Body of pancreas (tissue), 4 donors: Measurements from ENCODE around the gene TACR1.

Source experiments
- POLR2A ChIP-seq, 3 donors: fragments of 450-650 bp; IDR thresholded peaks; one replicate each; pipeline ENCODE4 v1.6.1; 2016; ENCODE audit warnings: antibody characterized with exemption in 3 of 3, mild to moderate bottlenecking in 2 of 3
- TF ChIP-seq, protein P1 (sequence below), 7 experiments: fragments of 450-650 bp in 4 of 7; fragments of 200-600 bp in 3 of 7; sonication (generic) in 3 of 7; IDR thresholded peaks; one replicate each; pipeline ENCODE4 v1.5.1; 2016 to 2019; ENCODE audit warnings: antibody characterized with exemption in 7 of 7

DNA sequence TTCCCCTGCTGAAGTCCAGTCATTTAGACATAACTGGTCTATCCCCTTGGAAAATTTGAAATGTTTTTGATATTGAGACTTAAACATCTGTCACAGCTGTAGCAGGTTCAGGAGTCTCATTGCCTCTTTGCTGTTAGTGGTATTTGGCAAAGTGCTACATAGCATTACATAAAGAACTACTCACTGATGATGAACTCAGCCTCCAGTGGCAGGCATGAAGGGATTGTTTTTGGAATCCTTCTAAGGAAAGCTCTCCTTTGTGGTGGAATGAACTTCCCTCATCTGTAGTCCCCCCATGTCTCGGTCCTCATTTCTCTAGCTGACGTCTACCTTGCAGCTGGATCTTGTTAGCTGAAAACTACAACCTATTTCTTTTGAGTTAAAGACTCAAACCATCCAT is 111.6 kb downstream of the TACR1 start:
- TF ChIP-seq, protein P1, sequence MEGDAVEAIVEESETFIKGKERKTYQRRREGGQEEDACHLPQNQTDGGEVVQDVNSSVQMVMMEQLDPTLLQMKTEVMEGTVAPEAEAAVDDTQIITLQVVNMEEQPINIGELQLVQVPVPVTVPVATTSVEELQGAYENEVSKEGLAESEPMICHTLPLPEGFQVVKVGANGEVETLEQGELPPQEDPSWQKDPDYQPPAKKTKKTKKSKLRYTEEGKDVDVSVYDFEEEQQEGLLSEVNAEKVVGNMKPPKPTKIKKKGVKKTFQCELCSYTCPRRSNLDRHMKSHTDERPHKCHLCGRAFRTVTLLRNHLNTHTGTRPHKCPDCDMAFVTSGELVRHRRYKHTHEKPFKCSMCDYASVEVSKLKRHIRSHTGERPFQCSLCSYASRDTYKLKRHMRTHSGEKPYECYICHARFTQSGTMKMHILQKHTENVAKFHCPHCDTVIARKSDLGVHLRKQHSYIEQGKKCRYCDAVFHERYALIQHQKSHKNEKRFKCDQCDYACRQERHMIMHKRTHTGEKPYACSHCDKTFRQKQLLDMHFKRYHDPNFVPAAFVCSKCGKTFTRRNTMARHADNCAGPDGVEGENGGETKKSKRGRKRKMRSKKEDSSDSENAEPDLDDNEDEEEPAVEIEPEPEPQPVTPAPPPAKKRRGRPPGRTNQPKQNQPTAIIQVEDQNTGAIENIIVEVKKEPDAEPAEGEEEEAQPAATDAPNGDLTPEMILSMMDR (IDR thresholded peaks at IDR 0.05), result no peak
- no peak for TF ChIP-seq POLR2A (IDR thresholded peaks at IDR 0.05)
